ENCODE results near the gene DTYMK. TPM values are rescaled to one million over a fixed set of nuclear protein-coding genes. Genes with fewer than 3 reads are reported as not detected.

The DTYMK gene
- total and polyA plus RNA-seq, 2 of the 4 experiments (the other 2 are of a cell fraction), result 31.7 to 50.1 TPM

DNA sequence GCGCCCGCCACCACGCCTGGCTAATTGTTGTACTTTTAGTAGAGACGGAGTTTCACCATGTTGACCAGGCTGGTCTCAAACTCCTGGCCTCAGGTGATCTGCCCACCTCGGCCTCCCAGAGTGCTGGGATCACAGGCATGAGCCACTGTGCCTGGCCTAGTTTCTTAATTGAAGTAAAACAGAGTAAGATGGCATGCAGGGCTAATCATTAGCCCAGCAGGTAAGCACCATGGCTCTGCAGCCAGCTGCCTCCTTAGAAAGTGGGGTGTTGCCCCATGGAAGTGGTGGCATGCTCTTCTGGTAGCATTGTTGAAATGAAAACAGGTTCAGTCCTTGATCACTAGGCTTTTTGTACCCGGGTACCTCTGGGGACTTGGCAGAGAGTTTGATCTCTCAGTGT lies 36.7 kb downstream of the DTYMK start:
- Histone ChIP-seq H3K18ac (ENCODE audit: low read depth, low read length) (no peak overlapping the region), H2BK120ac (ENCODE audit: low read depth, low read length) (no peak overlapping the region), H2AK9ac (replicated peaks; ENCODE audit: low read depth, low read length, poor library complexity) (no peak overlapping the region), H3K4ac (ENCODE audit: low read depth, low read length) (no peak overlapping the region), H3K9me3 (ENCODE audit: control insufficient read depth, insufficient read depth, low read length) (no peaks in the 10 kb centered on the region), H3K79me1 (ENCODE audit: low read depth in 1 of 2, low read length in 2 of 2) (peaks cover 30 to 71% of the 10 kb centered on the region in 2 experiments), H2AFZ (replicated peaks; ENCODE audit: low read length, poor library complexity) (no peak overlapping the region), H3K27me3 (ENCODE audit: control insufficient read depth, insufficient read depth, low read length) (no peaks in the 10 kb centered on the region), H3K9ac (ENCODE audit: low read depth, low read length) (no peak overlapping the region), H2BK15ac (ENCODE audit: low read depth, low read length) (no peak overlapping the region), H3K4me3 (ENCODE audit: insufficient read depth, low read depth, low read length) (no peak overlapping the region), H3K23ac (ENCODE audit: low read depth, low read length) (no peak overlapping the region), H4K20me1 (ENCODE audit: insufficient read depth, low read length) (peaks cover 57% of the 10 kb centered on the region), H3K27ac (ENCODE audit: insufficient read depth, low read length) (no peak overlapping the region), H3K36me3 (ENCODE audit: control insufficient read depth, insufficient read depth, low read length) (peaks cover 30% of the 10 kb centered on the region), H3K56ac (ENCODE audit: extremely low read depth, insufficient read depth, low read length) (no peak overlapping the region), H3K9me1 (ENCODE audit: insufficient read depth, low read length) (peaks cover 14% of the 10 kb centered on the region), H3K4me1 (ENCODE audit: control insufficient read depth, insufficient read depth, low read length) (peaks cover 2% of the 10 kb centered on the region; the same call in 1 of the 2 replicates), H4K8ac (ENCODE audit: low read depth in 2 of 2, low read length in 2 of 2) (no peak overlapping the region), H4K5ac (ENCODE audit: low read depth, low read length) (no peak overlapping the region), H2BK20ac (ENCODE audit: low read depth, low read length) (no peak overlapping the region), H4K91ac (ENCODE audit: insufficient read depth, low read depth, low read length) (no peak overlapping the region), H3K14ac (replicated peaks; ENCODE audit: low read depth, low read length) (no peak overlapping the region), H2AK5ac (ENCODE audit: low read depth, low read length) (no peak overlapping the region), H3K4me2 (ENCODE audit: low read depth, low read length) (no peak overlapping the region), H2BK5ac (ENCODE audit: low read depth, low read length, poor library complexity, severe bottlenecking) (no peak overlapping the region)
- in situ Hi-C loops (cut with MboI; ENCODE audit: low sequenced_read_pairs) (loop anchor here (25.0 kb wide), 1 partner anchor 788 kb away; the partner anchor contains the start of gene AGXT), dilution Hi-C loops (cut with HindIII; ENCODE audit: low sequenced_read_pairs, unreplicated experiment) (no loop called here), intact Hi-C loops (cut with micrococcal nuclease) (no loop called here)
- ChIA-PET CTCF (interaction anchor here (1.3 kb wide), 1 partner anchor 10 kb away, joined by 4 read pairs; no protein-coding TSS in a partner anchor), POLR2A (ENCODE audit: unreplicated experiment) (no interaction called here)
- TF ChIP-seq BHLHE40 (IDR thresholded peaks at IDR 0.05; ENCODE audit: low read depth, low read length), result no peak
- no peak for TF ChIP-seq POLR2A (IDR thresholded peaks at IDR 0.05; ENCODE audit: low read depth, low read length)
- no peak for TF ChIP-seq FOS (IDR thresholded peaks at IDR 0.05; ENCODE audit: low read depth, low read length)
- TF ChIP-seq, protein P1, sequence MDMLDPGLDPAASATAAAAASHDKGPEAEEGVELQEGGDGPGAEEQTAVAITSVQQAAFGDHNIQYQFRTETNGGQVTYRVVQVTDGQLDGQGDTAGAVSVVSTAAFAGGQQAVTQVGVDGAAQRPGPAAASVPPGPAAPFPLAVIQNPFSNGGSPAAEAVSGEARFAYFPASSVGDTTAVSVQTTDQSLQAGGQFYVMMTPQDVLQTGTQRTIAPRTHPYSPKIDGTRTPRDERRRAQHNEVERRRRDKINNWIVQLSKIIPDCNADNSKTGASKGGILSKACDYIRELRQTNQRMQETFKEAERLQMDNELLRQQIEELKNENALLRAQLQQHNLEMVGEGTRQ (IDR thresholded peaks at IDR 0.05; ENCODE audit: low read depth, low read length), result no peak
- no peak for TF ChIP-seq CHD1 (IDR thresholded peaks at IDR 0.05; ENCODE audit: low read depth, low read length)
- TF ChIP-seq RFX5 (IDR thresholded peaks at IDR 0.05; ENCODE audit: low read depth, low read length), result no peak
- DNase-seq (no peak), ATAC-seq (ENCODE audit: low read depth) (no peak)
- 100% methylated on average over 1 of the region's 6 CpGs; no CpG with 5 or more reads in 1 of the 2 experiments for WGBS, 2 experiments (ENCODE audit: extremely low coverage in 2 of 2, insufficient read length in 1 of 2)
- no TSS peak for BruUV-seq (replicated peaks)
